CD4-positive, alpha-beta T cell treated with Interleukin-6 at 100 ng/mL for 8 hours (primary cell): ENCODE measurements around the gene AIF1L.

Experiments
- DNase-seq: peaks from one replicate; pipeline ENCODE4 v3.0.0-alpha.2; 2020; ENCODE audit warnings: mixed read lengths, low spot score

Gene AIF1L

GRCh38 chr9:131078427-131079366 lies 17.6 kb upstream of the AIF1L start:
- DNase-seq: no peak

GRCh38 chr9:131080589-131080988 lies 15.7 kb upstream of the AIF1L start:
- DNase-seq: no peak

GRCh38 chr9:131081868-131082267 lies 14.5 kb upstream of the AIF1L start:
- no peak for DNase-seq

- no peak for DNase-seq
These were observed 13.4 kb upstream of the AIF1L start for GRCh38 chr9:131082774-131083512.

GRCh38 chr9:131084661-131085369 lies 11.5 kb upstream of the AIF1L start:
- no peak for DNase-seq

- DNase-seq: no peak
These were observed 10.8 kb upstream of the AIF1L start for GRCh38 chr9:131085370-131086122.

- no peak for DNase-seq
These were observed 8.9 kb upstream of the AIF1L start for GRCh38 chr9:131087354-131087893.

GRCh38 chr9:131090025-131090787 lies 6.1 kb upstream of the AIF1L start:
- no peak for DNase-seq

- no peak for DNase-seq
These were observed 4.9 kb upstream of the AIF1L start for GRCh38 chr9:131091352-131091992.

- DNase-seq: no peak
These were observed 4.3 kb upstream of the AIF1L start for GRCh38 chr9:131092030-131092429.

GRCh38 chr9:131092548-131093440 lies 3.5 kb upstream of the AIF1L start:
- DNase-seq: no peak

GRCh38 chr9:131094015-131094414 lies 2.3 kb upstream of the AIF1L start:
- DNase-seq: no peak

GRCh38 chr9:131094622-131095021 lies 1.7 kb upstream of the AIF1L start:
- no peak for DNase-seq

GRCh38 chr9:131095666-131096268 lies 564 bp upstream of the AIF1L start:
- DNase-seq: no peak

- DNase-seq: no peak
These were observed 1.0 kb downstream of the AIF1L start for GRCh38 chr9:131097126-131097947.

GRCh38 chr9:131097948-131098278 lies 1.6 kb downstream of the AIF1L start:
- DNase-seq: no peak

- DNase-seq: no peak
These were observed 2.2 kb downstream of the AIF1L start for GRCh38 chr9:131098391-131099101.
